SK-N-SH treated with all-trans-retinoic acid at 6 μM for 48 hours (cell line): ENCODE data around the gene GPR3.

Source experiments
- ATAC-seq: fragments of 200-7000 bp; cut with Tn5 transposase; 3 replicates; pipeline ENCODE4 v1.9.1; 2020; ENCODE audit warnings: mild to moderate bottlenecking, moderate library complexity
- ARNTL ChIP-seq: fragments of 450-650 bp; formaldehyde crosslinking; IDR thresholded peaks from 2 replicates; pipeline ENCODE4 v1.5.0; 2020; ENCODE audit warnings: low read depth, mild to moderate bottlenecking, moderate library complexity, borderline replicate concordance
- CSDC2 ChIP-seq: fragments of 250-450 bp; sonication (Bioruptor Pico); IDR thresholded peaks from 2 replicates; pipeline ENCODE4 v1.5.0; 2020; ENCODE audit warnings: mild to moderate bottlenecking, moderate library complexity
- ESRRG ChIP-seq: fragments of 250-450 bp; sonication (Bioruptor Pico); IDR thresholded peaks from 2 replicates; pipeline ENCODE4 v1.6.1; 2021; ENCODE audit warnings: mild to moderate bottlenecking
- GLIS3 ChIP-seq: fragments of 250-450 bp; sonication (Bioruptor Pico); IDR thresholded peaks from 2 replicates; pipeline ENCODE4 v1.5.0; 2020; ENCODE audit warnings: mild to moderate bottlenecking, moderate library complexity
- ISL1 ChIP-seq: fragments of 250-450 bp; sonication (Bioruptor Pico); IDR thresholded peaks from 2 replicates; pipeline ENCODE4 v2.1.2; 2022; ENCODE audit warnings: mild to moderate bottlenecking, moderate library complexity
- OSR1 ChIP-seq: fragments of 250-450 bp; sonication (Bioruptor Pico); IDR thresholded peaks from 2 replicates; pipeline ENCODE4 v1.8.0; 2022; ENCODE audit warnings: moderate library complexity, mild to moderate bottlenecking, inconsistent platforms
- POU6F1 ChIP-seq: fragments of 250-450 bp; sonication (Bioruptor Pico); IDR thresholded peaks from 2 replicates; pipeline ENCODE4 v1.8.0; 2021; ENCODE audit warnings: low read depth, mild to moderate bottlenecking, moderate library complexity, borderline replicate concordance
- PPARA ChIP-seq: fragments of 250-450 bp; sonication (Bioruptor Pico); IDR thresholded peaks from 2 replicates; pipeline ENCODE4 v1.5.0; 2020; ENCODE audit warnings: mild to moderate bottlenecking, borderline replicate concordance
- RARB ChIP-seq: fragments of 250-450 bp; sonication (Bioruptor Pico); IDR thresholded peaks from 2 replicates; pipeline ENCODE4 v1.8.0; 2021; ENCODE audit warnings: mild to moderate bottlenecking, moderate library complexity
- SNAI2 ChIP-seq: fragments of 250-450 bp; sonication (Bioruptor Pico); IDR thresholded peaks from 2 replicates; pipeline ENCODE4 v1.5.0; 2020; ENCODE audit warnings: mild to moderate bottlenecking, moderate library complexity
- TCF4 ChIP-seq: fragments of 250-450 bp; sonication (Bioruptor Pico); IDR thresholded peaks from 2 replicates; pipeline ENCODE4 v1.8.0; 2021; ENCODE audit warnings: mild to moderate bottlenecking, moderate library complexity, borderline replicate concordance
- TOX ChIP-seq: fragments of 250-450 bp; sonication (Bioruptor Pico); IDR thresholded peaks from 2 replicates; pipeline ENCODE4 v1.8.0; 2021; ENCODE audit warnings: mild to moderate bottlenecking, moderate library complexity, borderline replicate concordance
- TSHZ2 ChIP-seq: fragments of 250-450 bp; sonication (Bioruptor Pico); IDR thresholded peaks from 2 replicates; pipeline ENCODE4 v1.5.0; 2020; ENCODE audit warnings: mild to moderate bottlenecking, moderate library complexity
- ZC3H10 ChIP-seq: fragments of 250-450 bp; sonication (Bioruptor Pico); IDR thresholded peaks from 2 replicates; pipeline ENCODE4 v1.5.1; 2021; ENCODE audit warnings: mild to moderate bottlenecking, moderate library complexity
- ZFP3 ChIP-seq: fragments of 250-450 bp; sonication (Bioruptor Pico); IDR thresholded peaks from 2 replicates; pipeline ENCODE4 v1.5.0; 2020; ENCODE audit warnings: mild to moderate bottlenecking, moderate library complexity
- ZFP30 ChIP-seq: fragments of 450-650 bp; formaldehyde crosslinking; IDR thresholded peaks from 2 replicates; pipeline ENCODE4 v1.5.0; 2022; ENCODE audit warnings: mild to moderate bottlenecking, moderate library complexity
- ZNF565 ChIP-seq: fragments of 450-650 bp; formaldehyde crosslinking; conservative IDR thresholded peaks from 2 replicates; pipeline ENCODE4 v1.5.0; 2020; ENCODE audit warnings: low read depth, mild to moderate bottlenecking, moderate library complexity
- ZNF70 ChIP-seq: fragments of 450-650 bp; formaldehyde crosslinking; IDR thresholded peaks from 2 replicates; pipeline ENCODE4 v1.5.0; 2020; ENCODE audit warnings: mild to moderate bottlenecking, moderate library complexity
- ZNF8 ChIP-seq: fragments of 450-650 bp; formaldehyde crosslinking; IDR thresholded peaks from 2 replicates; pipeline ENCODE4 v1.5.0; 2020; ENCODE audit warnings: mild to moderate bottlenecking, moderate library complexity
- TF ChIP-seq, protein P1 (sequence below): fragments of 250-450 bp; sonication (Bioruptor Pico); IDR thresholded peaks from 2 replicates; pipeline ENCODE4 v1.5.1; 2021; ENCODE audit warnings: mild to moderate bottlenecking, moderate library complexity

GPR3 gene

GRCh38 chr1:27367160-27367650 lies 25.2 kb upstream of the GPR3 start (continued):
- TF ChIP-seq TSHZ2 (CRISPR knock-in tag) (no peak), ZC3H10 (CRISPR knock-in tag) (no peak)
- TF ChIP-seq, all 23 proteins: peak for 0

DNA sequence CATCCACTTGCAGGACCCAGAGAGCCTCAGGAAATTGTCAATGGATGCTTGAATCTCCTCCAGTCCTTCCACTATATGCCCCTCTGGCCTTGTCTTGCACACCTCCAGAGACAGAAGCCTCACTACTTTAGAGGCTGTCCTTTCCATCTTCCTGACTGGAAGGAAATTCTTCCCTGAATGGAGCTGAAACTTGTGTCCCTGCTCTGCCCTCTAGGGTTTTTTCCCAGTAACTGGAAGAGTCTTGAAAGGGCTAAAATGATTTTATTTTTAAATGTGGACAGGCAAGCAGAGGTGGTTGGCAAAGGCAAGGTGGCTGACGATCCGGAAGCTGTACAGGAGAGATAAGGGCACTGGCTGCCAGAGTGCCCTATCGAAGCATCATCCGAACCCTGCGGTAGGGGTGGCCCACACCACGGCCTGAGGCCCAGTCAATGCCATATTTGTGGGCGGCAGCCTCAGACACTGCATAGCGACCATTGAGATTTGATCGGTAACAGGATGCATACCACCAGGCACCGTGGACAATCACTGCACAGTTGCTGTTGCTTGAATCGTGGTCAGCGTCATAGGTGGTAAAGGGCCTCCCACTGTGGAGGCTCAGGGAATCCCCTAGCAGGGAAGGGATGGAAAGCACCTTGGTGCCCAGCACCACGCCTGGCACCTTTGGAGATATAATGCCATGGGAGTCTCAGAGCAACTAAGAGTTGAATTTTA lies 23.4 kb upstream of the GPR3 start:
- TF ChIP-seq POU6F1 (CRISPR knock-in tag) = no peak
- TF ChIP-seq ZFP30 = no peak
- TF ChIP-seq, all 23 proteins: peak for 0
- no peak for ATAC-seq

DNA sequence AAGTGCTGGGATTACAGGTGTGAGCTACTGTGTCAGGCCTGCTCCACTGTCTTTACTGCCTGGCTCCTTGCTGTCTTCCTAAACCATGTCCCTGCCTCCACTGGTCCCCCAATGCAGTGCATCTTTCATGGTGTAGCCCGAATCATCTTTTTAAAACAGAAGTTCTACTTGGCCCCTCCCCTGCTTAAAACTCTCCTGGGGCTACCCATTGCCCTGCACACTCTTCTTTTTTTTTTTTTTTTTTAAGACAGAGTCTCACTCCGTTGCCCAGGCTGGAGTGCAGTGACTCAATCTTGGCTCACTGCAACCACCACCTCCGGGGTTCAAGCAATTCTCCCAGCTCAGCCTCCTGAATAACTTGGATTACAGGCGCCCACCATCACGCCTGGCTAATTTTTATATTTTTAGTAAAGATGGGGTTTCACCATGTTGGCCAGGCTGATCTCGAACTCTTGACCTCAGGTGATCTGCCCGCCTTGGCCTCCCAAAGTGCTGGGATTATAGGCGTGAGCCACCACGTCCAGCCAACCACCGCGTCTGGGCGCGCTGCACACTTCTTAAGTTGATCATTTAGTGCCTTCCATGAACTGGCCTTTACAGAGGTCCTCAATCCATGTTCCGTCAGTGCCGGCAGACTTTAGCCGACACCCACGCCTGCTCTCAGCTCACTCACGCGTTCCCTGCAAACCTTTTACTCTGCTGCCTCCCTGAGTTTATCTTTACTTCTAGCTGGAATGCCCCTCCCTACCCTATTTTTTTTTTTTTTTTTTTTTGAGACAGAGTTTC lies 20.2 kb upstream of the GPR3 start:
- TF ChIP-seq TCF4 (CRISPR knock-in tag) = no peak
- no peak for TF ChIP-seq ZNF8 (CRISPR knock-in tag)
- TF ChIP-seq TOX (CRISPR knock-in tag) = no peak
- TF ChIP-seq ZNF70 (CRISPR knock-in tag) = no peak
- TF ChIP-seq ESRRG (CRISPR knock-in tag) = no peak
- TF ChIP-seq CSDC2 (CRISPR knock-in tag) = no peak
- no peak for TF ChIP-seq ZNF565 (CRISPR knock-in tag)
- no peak for TF ChIP-seq ZFP30
- no peak for TF ChIP-seq OSR1 (CRISPR knock-in tag)
- no peak for TF ChIP-seq GLIS3 (CRISPR knock-in tag)
- TF ChIP-seq PPARA = no peak
- TF ChIP-seq RARB (CRISPR knock-in tag) = no peak
- TF ChIP-seq TSHZ2 (CRISPR knock-in tag) = no peak
- no peak for TF ChIP-seq ARNTL (CRISPR knock-in tag)
- no peak for TF ChIP-seq SNAI2 (CRISPR knock-in tag)
- no peak for TF ChIP-seq ZFP3
- no peak for ATAC-seq

DNA sequence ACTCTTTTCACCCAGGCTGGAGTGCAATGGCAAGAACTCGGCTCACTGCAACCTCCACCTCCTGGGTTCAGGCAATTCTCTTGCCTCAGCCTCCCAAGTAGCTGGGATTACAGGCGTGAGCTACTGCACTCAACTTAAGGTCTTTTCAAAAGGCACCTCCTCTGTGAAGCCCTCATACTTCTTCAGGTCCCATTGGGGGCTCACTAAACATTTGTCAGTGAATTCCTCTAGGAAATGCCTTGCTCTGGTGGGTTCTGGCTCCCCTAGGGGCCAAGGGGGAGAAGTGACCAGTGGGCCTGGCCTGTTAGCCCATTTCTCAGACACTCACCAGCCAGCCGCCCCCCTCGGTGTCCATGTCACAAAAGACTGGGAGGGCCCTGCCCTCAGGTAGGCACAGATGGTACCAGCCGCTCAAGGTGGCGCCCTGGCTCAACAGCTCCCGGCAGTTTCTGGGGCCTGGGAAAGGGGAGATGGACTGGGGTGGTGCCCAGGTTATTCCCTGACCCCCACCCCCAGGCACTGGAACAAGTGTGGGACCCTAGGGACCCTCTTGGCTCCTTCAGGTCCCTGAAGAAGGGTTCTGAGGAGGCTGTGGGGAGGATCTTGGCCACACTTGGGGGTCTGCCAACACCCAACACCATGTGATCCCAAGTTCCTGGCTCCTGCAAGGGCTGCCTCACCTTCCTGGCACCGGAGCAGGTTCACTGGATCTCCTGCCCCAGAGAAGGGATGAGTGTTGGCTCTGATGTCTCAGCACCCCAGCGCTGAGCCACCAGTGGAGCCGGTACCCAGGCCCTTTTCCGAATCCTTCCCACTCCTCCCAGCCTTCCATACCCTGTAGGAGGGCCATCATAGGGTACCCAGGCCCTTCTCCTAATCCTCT lies 19.4 kb upstream of the GPR3 start:
- no peak for TF ChIP-seq POU6F1 (CRISPR knock-in tag)
- TF ChIP-seq ZNF8 (CRISPR knock-in tag) = no peak
- TF ChIP-seq TOX (CRISPR knock-in tag) = no peak
- no peak for TF ChIP-seq ISL1
- no peak for TF ChIP-seq ZNF565 (CRISPR knock-in tag)
- TF ChIP-seq, protein P1, sequence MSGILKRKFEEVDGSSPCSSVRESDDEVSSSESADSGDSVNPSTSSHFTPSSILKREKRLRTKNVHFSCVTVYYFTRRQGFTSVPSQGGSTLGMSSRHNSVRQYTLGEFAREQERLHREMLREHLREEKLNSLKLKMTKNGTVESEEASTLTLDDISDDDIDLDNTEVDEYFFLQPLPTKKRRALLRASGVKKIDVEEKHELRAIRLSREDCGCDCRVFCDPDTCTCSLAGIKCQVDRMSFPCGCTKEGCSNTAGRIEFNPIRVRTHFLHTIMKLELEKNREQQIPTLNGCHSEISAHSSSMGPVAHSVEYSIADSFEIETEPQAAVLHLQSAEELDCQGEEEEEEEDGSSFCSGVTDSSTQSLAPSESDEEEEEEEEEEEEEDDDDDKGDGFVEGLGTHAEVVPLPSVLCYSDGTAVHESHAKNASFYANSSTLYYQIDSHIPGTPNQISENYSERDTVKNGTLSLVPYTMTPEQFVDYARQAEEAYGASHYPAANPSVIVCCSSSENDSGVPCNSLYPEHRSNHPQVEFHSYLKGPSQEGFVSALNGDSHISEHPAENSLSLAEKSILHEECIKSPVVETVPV (CRISPR knock-in tag) = no peak
- TF ChIP-seq TCF4 (CRISPR knock-in tag) = no peak
- TF ChIP-seq ZC3H10 (CRISPR knock-in tag) = no peak
- TF ChIP-seq ESRRG (CRISPR knock-in tag) = no peak
- no peak for TF ChIP-seq SNAI2 (CRISPR knock-in tag)
- no peak for TF ChIP-seq ZNF70 (CRISPR knock-in tag)
- no peak for TF ChIP-seq ZFP30
- no peak for TF ChIP-seq OSR1 (CRISPR knock-in tag)
- peak; percentile 75 for ATAC-seq
